ENCODE measurements around the gene ERO1B. TPM values are rescaled to one million over a fixed set of nuclear protein-coding genes. Genes with fewer than 3 reads are reported as not detected.

Gene ERO1B
- total RNA-seq, 1 donor from 2014 or later = 3.0 TPM

GRCh38 chr1:236167578-236167977 is 114.2 kb downstream of the ERO1B start:
- Mint-ChIP-seq H3K4me3 (ENCODE audit: unreplicated experiment) (no peak overlapping the region), H3K27me3 (ENCODE audit: unreplicated experiment) (peaks cover 8% of the 10 kb centered on the region), H3K9me3 (ENCODE audit: unreplicated experiment) (no peaks in the 10 kb centered on the region), H3K36me3 (ENCODE audit: unreplicated experiment) (peaks cover 19% of the 10 kb centered on the region), H3K4me1 (ENCODE audit: low read depth, unreplicated experiment) (peaks cover 2% of the 10 kb centered on the region), H3K27ac (ENCODE audit: unreplicated experiment) (no peak overlapping the region)
- TF ChIP-seq CTCF (IDR thresholded peaks at IDR 0.05; ENCODE audit: partially characterized antibody, unreplicated experiment) = no peak
- DNase-seq = no peak

GRCh38 chr1:236167154-236167553 is 114.6 kb downstream of the ERO1B start:
- Mint-ChIP-seq H3K36me3 (ENCODE audit: unreplicated experiment) (peaks cover 19% of the 10 kb centered on the region), H3K27ac (ENCODE audit: unreplicated experiment) (no peak overlapping the region), H3K27me3 (ENCODE audit: unreplicated experiment) (peaks cover 8% of the 10 kb centered on the region), H3K4me1 (ENCODE audit: low read depth, unreplicated experiment) (peaks cover 2% of the 10 kb centered on the region), H3K4me3 (ENCODE audit: unreplicated experiment) (no peak overlapping the region), H3K9me3 (ENCODE audit: unreplicated experiment) (peaks cover 1% of the 10 kb centered on the region)
- no peak for TF ChIP-seq CTCF (IDR thresholded peaks at IDR 0.05; ENCODE audit: partially characterized antibody, unreplicated experiment)
- no peak for DNase-seq

- no peak overlapping the region for H3K4me3 Mint-ChIP-seq (ENCODE audit: unreplicated experiment)
- TF ChIP-seq CTCF (IDR thresholded peaks at IDR 0.05; ENCODE audit: partially characterized antibody, unreplicated experiment) = no peak
- peaks cover 2% of the 10 kb centered on the region for H3K4me1 Mint-ChIP-seq (ENCODE audit: low read depth, unreplicated experiment)
- peaks cover 6% of the 10 kb centered on the region for H3K9me3 Mint-ChIP-seq (ENCODE audit: unreplicated experiment)
- no peak for DNase-seq
- peaks cover 4% of the 10 kb centered on the region for H3K27me3 Mint-ChIP-seq (ENCODE audit: unreplicated experiment)
- no peak overlapping the region for H3K27ac Mint-ChIP-seq (ENCODE audit: unreplicated experiment)
- H3K36me3 Mint-ChIP-seq (ENCODE audit: unreplicated experiment) = peaks cover 30% of the 10 kb centered on the region
Observed at GRCh38 chr1:236166041-236166440, 115.7 kb downstream of the ERO1B start.

Other genes starting within 250 kb of the ERO1B start
- gene NID1, start 216.9 kb downstream of the ERO1B start, total RNA-seq (ENCODE audit: unreplicated experiment) = 1.4 TPM
- 22.5 TPM for gene GPR137B, start 139.4 kb downstream of the ERO1B start, total RNA-seq (ENCODE audit: unreplicated experiment)
- gene EDARADD, start 112.3 kb upstream of the ERO1B start, total RNA-seq (ENCODE audit: unreplicated experiment) = 0.98 TPM
- 33.3 TPM for gene LGALS8, start 242.0 kb upstream of the ERO1B start, total RNA-seq (ENCODE audit: unreplicated experiment)